HG03060 (cell line): ENCODE results near the gene RUNX1.

Experiments
- ATAC-seq: cut with Tn5 transposase; IDR thresholded peaks from one replicate; pipeline ENCODE4 v1.9.1; 2021; ENCODE audit warnings: low read depth, moderate number of reproducible peaks; ENCODE audit not compliant: unreplicated experiment

Gene RUNX1

DNA sequence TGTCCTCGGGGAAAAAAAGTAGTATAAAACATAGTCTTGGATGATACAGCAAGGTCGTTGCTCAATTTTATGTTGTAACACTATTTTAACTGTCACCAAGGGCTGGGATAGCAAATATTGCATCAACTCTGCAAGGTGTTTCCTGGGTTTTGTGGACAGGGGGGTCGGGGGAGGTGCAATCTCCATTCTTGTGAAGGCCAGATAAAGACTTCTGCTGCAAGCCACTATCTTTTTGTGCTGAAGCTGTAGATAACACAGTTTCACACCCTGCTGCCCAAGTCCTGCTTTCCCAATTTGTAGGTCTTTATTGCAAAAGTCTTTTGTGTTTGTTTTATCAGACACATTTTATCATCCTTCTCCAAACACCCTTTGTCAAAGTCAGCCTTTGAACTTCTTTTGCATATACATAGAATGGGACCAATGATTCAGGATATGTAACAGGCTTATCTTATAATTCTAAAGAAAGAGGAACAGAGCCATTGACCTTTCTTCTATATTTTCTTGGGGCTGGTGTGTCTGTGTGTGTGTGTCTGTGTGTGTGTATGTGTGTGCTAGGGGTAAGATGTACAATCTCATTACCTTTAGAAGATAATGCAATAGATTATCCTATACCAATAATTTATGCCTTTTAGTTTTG, 140.6 kb downstream of the RUNX1 start:
- no peak for ATAC-seq

- no peak for ATAC-seq
These were observed 141.4 kb downstream of the RUNX1 start for GRCh38 chr21:34907461-34908418.

DNA sequence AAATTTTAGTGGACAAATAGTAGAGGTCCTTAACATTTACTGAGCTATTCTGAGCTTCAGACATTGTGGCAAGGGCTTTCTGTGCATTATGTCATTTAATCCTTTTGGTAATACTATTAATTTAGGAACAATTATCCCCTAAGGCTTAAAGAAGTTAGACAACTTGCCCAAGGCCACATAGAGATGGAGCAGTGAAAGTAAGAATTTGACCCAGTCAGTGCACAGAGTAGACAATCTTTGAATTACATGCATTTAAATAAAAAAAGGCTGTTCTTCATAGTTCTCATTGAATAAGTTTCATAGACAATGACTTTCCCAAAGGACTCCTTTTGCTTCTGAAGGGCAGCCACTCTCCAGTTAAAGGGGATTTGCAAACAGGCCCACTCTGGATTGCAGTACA, 142.7 kb downstream of the RUNX1 start:
- ATAC-seq: no peak

GRCh38 chr21:34905218-34905537, 143.9 kb downstream of the RUNX1 start:
- ATAC-seq: no peak

DNA sequence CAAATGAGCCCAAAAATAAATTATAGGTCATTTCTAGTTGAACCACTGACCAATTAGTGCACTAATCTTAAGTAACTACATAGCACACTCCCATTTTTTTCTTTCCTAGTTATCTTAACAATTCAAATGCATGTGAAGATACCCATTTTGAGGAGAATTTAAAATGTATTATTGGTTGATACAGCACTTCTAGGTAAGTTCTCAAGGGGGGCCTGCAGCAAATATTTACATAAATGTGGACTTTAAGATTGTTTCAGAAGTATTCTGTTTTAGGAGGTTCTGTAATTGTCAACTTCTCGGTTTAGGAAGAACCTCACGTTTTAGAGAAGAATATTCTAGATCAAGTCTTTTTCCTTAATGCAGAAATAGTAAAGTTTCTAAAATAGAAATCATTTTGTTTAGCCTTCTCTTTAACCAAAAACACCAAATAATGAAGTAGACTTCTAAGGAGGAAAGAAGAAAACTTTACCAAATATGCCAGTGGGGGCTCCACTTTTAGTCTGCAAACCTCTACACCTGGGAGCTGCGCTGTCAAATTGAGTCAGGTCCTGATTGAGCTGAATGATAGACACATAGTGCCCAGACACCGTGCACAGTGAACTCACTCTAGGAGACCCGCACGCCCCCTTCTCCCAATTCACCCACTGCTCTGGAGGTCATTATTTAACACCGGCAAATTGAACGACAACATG, 144.4 kb downstream of the RUNX1 start:
- ATAC-seq: no peak

DNA sequence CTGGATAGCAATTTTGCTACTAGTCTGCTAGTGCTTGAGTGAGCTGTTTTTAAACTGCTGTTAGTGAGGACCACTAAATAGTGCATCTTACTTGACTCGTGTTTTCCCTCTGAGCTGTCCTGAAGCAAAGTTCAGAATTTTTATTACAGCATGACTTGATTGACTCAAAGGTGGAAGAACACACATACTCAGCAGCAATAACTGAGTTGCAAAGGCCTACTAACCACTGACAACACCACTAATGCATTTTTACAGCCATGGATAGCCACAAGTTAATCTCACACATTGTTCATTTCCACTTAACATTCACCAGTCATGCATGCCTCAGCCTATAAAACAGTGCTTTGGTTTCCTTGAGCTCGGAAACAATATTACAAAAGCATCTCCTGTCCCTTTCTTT, 148.7 kb downstream of the RUNX1 start:
- no peak for ATAC-seq

- no peak for ATAC-seq
These were observed 149.3 kb downstream of the RUNX1 start for GRCh38 chr21:34899760-34900159.

- ATAC-seq: no peak
These were observed 149.8 kb downstream of the RUNX1 start for GRCh38 chr21:34899302-34899701.

DNA sequence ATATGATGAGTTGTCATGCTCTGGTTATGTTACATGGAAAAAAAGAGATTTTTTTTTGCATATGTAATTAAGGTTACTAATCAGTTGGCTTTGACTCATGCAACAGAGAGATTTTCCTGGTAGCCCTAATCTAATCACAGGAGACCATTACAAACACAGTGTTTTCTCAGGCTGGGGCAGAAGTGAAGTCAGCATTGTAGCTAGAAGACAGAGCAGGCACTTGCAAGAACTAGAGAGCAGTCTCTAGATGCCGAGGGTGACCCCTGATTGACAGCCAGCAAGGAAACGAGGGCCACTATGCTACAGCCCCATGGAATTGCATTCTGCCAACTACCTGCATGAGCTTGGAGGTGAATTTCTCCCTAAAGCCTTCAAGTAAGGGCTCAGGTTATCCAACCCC, 151.3 kb downstream of the RUNX1 start:
- no peak for ATAC-seq

- no peak for ATAC-seq
These were observed 154.7 kb downstream of the RUNX1 start for GRCh38 chr21:34894401-34894800.

DNA sequence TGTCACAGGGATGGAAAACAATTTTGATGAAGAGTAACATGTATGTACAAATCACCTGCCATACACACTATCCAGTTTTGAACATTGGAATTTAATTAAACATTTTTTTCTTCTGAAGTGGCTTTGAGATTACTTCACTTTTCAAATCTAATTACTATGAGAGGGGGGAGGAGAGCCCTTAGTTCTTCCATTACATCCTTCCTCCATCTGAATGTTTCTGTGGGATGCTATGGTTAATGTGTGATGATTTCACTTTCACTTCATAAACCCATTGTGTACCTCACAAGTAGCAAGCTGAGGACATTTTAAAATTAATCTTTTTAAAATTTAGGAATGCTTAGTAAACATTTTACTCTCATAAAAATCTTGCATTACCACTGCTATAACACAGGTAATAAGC, 156.9 kb downstream of the RUNX1 start:
- no peak for ATAC-seq

DNA sequence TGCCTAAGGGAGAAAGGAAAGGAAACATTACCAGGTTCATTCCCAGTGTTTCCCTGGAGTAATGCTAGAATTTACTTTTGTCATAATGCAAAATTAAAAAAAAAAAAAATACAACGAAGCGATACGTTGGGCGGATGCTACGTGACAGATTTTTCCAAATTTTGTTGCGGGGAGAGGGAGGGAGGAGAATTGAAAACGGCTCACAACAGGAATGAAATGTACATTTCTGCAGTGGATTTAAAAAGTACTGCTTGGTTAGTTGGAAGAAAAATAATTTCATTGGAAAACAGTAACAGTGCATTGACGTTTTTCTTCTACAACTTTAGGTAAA, 157.5 kb downstream of the RUNX1 start:
- ATAC-seq: no peak

- ATAC-seq: no peak
These were observed 158.1 kb downstream of the RUNX1 start for GRCh38 chr21:34890724-34891612.

DNA sequence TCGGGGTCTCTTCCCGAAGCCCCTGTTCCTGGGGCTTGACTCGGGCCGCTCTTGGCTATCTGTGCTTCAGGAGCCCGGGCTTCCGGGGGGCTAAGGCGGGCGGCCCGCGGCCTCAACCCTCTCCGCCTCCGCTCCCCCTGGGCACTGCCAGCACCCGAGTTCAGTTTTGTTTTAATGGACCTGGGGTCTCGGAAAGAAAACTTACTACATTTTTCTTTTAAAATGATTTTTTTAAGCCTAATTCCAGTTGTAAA, 158.7 kb downstream of the RUNX1 start:
- no peak for ATAC-seq

DNA sequence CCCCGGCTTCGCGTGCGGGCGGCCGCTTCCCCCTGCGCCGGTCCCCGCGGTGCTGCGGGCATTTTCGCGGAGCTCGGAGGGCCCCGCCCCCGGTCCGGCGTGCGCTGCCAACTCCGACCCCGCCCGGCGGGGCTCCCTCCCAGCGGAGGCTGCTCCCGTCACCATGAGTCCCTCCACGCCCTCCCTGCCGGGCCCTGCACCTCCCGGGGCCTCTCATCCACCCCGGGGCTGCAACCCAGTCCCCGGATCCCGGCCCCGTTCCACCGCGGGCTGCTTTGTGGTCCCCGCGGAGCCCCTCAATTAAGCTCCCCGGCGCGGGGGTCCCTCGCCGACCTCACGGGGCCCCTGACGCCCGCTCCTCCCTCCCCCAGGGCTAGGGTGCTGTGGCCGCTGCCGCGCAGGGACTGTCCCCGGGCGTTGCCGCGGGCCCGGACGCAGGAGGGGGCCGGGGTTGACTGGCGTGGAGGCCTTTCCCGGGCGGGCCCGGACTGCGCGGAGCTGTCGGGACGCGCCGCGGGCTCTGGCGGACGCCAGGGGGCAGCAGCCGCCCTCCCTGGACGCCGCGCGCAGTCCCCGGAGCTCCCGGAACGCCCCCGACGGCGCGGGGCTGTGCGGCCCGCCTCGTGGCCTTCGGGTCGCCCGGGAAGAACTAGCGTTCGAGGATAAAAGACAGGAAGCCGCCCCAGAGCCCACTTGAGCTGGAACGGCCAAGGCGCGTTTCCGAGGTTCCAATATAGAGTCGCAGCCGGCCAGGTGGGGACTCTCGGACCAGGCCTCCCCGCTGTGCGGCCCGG, 159.2 kb downstream of the RUNX1 start:
- ATAC-seq: no peak

DNA sequence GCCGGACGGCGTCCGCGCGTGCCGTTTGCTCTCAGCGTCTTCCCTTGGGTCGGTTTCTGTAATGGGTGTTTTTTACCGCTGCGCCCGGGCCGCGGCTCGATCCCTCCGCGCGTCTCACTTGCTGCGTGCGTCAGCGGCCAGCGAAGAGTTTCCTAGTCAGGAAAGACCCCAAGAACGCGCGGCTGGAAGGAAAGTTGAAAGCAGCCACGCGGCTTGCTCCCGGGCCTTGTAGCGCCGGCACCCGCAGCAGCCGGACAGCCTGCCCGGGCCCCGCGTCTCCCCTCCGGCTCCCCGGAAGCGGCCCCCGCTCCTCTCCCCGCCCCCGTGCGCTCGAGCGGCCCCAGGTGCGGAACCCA, 159.8 kb downstream of the RUNX1 start:
- ATAC-seq: no peak

- no peak for ATAC-seq
These were observed 160.4 kb downstream of the RUNX1 start for GRCh38 chr21:34888569-34889319.

DNA sequence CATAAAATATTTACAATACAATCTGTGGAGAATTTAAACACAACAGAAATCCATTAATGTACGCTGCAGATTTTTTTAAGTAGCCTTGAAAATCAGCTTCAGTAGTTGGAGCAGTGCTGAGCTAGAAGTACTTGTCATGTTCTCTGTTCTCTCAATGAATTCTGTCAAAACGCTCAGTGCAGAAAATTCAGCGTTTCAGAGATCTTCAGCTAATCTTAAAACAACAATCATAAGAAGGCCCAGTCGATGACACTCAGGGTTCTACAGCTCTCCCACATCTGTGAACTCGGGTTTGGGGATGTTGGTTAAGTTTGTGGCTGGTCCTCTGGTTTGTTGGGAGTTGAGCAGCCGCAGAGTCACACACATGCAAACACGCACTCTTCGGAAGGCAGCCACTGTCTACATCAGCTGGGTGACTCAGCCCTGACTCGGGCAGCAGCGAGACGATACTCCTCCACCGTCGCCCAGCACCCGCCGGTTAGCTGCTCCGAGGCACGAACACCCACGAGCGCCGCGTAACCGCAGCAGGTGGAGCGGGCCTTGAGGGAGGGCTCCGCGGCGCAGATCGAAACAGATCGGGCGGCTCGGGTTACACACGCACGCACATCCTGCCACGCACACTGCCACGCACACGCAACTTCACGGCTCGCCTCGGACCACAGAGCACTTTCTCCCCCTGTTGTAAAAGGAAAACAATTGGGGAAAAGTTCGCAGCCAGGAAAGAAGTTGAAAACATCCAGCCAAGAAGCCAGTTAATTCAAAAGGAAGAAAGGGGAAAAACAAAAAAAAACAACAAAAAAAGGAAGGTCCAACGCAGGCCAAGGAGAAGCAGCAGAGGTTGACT, 161.2 kb downstream of the RUNX1 start:
- peak; percentile 51 for ATAC-seq

GRCh38 chr21:34887105-34887442, 162.0 kb downstream of the RUNX1 start:
- no peak for ATAC-seq
